ENCODE data around the gene POLR1G.
A peak's percentile ranks its signal among the peaks of the same experiment; 100 is the strongest.

Gene POLR1G

DNA sequence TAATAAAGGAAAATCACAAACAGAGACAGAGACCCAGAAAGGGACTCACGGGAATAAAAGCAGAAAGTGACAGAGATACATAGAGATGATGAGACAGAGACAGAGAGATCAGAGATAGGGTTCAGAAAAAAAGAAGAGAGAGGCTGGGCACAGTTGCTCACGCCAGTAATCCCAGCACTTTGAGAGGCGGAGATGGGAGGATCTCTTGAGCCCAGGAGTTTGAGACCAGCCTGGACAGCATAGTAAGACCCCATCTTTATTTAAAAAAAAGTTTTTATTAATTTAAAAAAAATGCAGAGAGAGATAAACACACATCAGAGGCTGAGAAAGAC is 41.9 kb downstream of the POLR1G start:
- DNase-seq, result no peak

DNA sequence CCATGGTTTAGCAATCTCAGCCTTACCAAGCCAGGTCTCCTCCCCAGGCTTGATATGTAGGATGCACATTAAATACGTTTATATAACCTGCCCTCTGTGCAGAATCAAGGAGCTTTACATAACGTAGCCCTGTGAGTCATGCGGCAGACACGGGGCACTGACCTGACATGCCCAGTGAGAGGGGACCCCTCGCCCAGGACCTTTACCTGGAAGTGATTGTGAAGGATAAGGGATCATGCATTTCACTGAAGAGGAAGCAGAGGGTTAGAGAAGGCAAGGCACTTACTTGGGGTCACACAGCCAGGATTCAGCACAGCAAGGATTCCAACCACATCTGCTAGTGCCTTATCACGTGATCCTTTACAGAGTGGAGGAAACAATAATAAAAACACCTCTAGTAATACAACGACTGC is 42.4 kb downstream of the POLR1G start:
- no peak for DNase-seq

DNA sequence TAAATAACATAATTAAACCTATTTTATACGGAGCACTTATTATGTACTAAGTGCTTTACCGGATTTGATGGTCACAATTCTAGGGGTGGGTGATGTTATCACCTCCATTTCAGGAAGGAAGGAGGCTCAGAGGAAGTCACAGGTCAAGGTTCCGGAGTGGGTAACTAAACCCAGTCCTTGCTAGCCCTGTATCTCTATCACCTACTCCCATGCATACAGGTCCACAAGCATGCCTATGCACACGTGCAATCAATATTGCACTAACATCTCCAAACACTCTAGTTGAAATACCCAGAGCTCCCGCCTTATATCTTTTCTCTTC is 43.5 kb downstream of the POLR1G start:
- DNase-seq, result no peak

DNA sequence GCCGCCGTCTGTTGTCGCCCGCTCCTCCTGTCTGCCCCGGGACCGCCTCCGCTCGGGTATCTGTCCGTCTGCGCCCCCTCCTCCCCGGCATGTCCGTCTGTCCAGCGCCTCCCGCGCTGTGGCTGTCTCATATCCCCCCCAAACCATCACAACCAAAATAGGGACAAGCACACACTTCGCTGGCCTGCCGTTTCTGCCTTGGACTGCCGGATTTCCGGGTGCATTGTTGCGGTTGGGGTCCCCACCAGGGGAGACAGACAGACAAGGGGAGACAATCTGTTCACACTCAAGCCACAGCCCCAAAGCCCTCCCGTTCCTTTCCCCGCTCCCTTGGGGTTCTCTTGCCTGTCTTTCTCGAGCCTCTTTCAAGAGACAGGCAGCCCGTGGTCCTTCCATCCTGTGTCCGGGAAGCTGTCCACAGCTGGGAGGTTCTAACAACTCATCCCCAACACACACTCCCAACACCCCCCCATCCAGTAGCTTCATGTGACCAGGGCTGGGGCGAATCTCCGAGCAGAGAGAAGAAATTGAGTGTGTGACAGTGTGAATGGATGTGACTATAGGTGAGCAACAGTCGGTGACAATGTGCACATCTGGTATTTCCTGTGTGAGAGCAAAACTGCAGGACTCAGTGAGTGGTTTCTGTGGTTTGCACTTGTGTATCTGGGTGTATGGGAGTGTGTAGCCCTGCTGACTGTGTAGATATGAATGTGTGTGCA is 44.8 kb downstream of the POLR1G start:
- no peak for DNase-seq

DNA sequence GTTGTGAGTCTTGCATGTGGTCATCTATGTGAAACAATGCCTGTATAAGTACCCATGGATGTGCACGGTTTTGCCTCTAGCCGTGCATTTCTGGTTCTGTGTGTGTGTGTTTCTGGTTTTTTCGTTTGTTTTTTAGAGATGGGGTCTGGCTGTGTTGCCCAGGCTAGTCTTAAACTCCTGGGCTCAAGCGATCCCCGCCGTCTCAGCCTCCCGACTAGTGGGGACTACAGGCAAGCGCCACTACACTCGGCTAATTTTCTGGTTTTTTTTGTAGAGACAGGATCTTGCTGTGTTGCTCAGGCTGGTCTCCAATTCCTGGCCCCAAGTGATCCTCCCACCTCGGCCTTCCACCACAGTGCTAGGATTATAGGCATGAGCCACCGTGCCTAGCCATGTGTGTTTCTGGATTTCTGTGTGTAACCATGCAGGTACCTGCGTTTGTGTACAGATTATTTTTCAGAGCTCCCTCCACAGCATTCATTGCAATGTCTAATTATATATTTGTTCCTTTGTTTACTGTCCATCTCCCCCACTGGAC is 45.5 kb downstream of the POLR1G start:
- no peak for DNase-seq

DNA sequence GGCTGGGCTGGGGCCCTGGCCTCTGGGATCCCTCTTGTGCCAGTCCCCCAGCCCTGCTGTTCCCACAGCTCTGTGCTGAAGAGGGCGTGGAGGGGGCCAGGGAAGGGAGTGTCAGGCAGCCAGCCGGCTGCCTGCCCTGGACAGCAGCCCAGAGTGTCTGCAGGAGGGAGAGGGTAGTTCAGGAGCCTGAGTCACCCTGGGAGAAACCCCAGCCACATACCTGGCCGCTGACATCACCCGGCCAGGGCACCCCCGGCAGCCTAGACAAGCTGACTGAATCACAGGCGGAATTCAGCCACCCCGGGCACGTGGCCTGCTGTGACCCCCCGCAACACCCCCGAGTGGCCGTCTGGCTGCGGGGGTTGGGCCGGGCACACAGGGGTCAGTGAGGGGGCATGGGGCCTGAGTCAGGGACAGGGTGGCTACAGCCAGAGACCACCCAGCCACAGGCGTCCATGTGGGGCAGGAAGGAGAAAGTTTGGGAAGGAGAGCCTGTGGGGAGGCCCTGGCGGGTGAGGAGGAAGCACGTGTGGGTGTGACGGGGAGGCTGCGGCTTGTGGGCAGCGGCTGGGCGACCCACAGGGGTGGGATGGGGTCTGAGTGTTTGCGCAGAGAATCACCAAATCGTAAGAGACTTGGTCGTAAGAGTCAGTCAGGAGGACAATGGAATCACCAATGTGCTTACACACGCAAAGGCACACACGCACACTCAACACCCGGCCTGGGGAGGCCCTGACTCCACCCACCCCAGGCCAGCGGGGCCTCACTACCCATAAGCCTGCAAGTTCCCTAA is 49.5 kb downstream of the POLR1G start:
- peak; percentile 87 to 94 for DNase-seq

DNA sequence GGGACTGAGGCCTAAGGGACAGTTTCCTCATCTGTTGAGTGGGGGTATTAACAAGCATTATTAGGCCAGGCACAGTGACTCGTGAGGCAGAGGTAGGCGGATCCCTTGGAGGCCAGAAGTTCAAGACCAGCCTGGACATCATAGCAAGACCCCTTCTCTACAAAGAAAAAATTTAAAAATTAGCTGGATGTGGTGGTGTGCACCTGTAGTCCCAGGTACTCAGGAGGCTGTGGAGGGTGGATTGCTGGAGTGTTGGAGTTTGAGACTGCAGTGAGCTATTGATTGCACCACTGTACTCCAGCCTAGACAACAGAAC is 50.0 kb downstream of the POLR1G start:
- no peak for DNase-seq

DNA sequence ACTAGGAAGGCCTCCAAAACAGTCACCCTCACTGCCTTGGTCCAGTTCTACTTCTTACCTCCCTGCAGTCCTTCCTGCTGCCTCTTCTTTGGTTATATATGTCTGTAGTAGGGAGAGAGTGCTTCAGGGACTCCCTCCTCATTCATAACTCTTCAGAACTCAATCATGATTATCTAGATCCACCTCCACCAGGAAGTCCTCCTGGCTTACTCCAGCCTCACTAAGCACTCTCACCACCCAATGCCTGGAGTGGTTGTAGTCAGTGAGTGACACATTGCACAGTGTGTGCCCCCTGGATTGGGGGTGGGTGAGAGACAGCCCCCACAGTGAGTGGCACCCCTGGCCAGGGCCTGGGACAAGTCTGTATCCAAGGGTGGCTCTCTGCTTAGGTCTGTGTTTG is 51.3 kb downstream of the POLR1G start:
- DNase-seq, result no peak

All from inflammatory macrophage treated with lipopolysaccharide for 1 hour (primary cell).